Islet of Langerhans (tissue), 1 donor: ENCODE data around the gene ZNF821.
"Not testable (repeated sequence)": the region's sequence is repeated elsewhere in the genome, so short reads cannot be mapped to it uniquely, and the experiment has no call there.

Experiments used
- FAIRE-seq: peaks from one replicate; lab custom pipeline; 2011; peaks lifted over from hg19 to GRCh38; lab: Jason Lieb, UNC

The ZNF821 gene

GRCh38 chr16:71859762-71860521, 24.0 kb downstream of the ZNF821 start:
- FAIRE-seq = no peak

- no peak for FAIRE-seq
These were observed 27.9 kb downstream of the ZNF821 start for GRCh38 chr16:71855937-71856662.

- FAIRE-seq = no peak
These were observed 29.5 kb downstream of the ZNF821 start for GRCh38 chr16:71854369-71854948.

- FAIRE-seq = no peak
These were observed 30.6 kb downstream of the ZNF821 start for GRCh38 chr16:71853413-71853812.

GRCh38 chr16:71852561-71852960, 31.4 kb downstream of the ZNF821 start:
- no peak for FAIRE-seq

- no peak for FAIRE-seq
These were observed 31.8 kb downstream of the ZNF821 start for GRCh38 chr16:71852158-71852557.

GRCh38 chr16:71851746-71852145, 32.2 kb downstream of the ZNF821 start:
- no peak for FAIRE-seq

GRCh38 chr16:71848622-71849021, 35.4 kb downstream of the ZNF821 start:
- no peak for FAIRE-seq

GRCh38 chr16:71847096-71847495, 36.9 kb downstream of the ZNF821 start:
- FAIRE-seq = no peak

GRCh38 chr16:71846431-71846830, 37.6 kb downstream of the ZNF821 start:
- no peak for FAIRE-seq

GRCh38 chr16:71845639-71846430, 38.1 kb downstream of the ZNF821 start, which contains the start of gene ATXN1L:
Gene ATXN1L, plus strand, starts transcription at chr16:71845976. Its CDS starts 3,765 bp downstream, at chr16:71849741.
- FAIRE-seq = no peak

GRCh38 chr16:71843572-71843971, 40.4 kb downstream of the ZNF821 start:
- no peak for FAIRE-seq

GRCh38 chr16:71840052-71840451, 43.9 kb downstream of the ZNF821 start:
- no peak for FAIRE-seq

- FAIRE-seq = no peak
These were observed 46.8 kb downstream of the ZNF821 start for GRCh38 chr16:71837150-71837549.

- no peak for FAIRE-seq
These were observed 49.7 kb downstream of the ZNF821 start for GRCh38 chr16:71834291-71834690.

GRCh38 chr16:71832112-71832511, 51.9 kb downstream of the ZNF821 start:
- FAIRE-seq = not testable (repeated sequence)

GRCh38 chr16:71831698-71832097, 52.3 kb downstream of the ZNF821 start:
- not testable (repeated sequence) for FAIRE-seq

- no peak for FAIRE-seq
These were observed 53.6 kb downstream of the ZNF821 start for GRCh38 chr16:71830359-71830758.

- no peak for FAIRE-seq
These were observed 57.4 kb downstream of the ZNF821 start for GRCh38 chr16:71826533-71827017.

- not testable (repeated sequence) for FAIRE-seq
These were observed 66.9 kb downstream of the ZNF821 start for GRCh38 chr16:71817155-71817500.

GRCh38 chr16:71811261-71811803, 72.7 kb downstream of the ZNF821 start:
- no peak for FAIRE-seq

- FAIRE-seq = not testable (repeated sequence)
These were observed 73.8 kb downstream of the ZNF821 start for GRCh38 chr16:71810155-71810530.
